Mucosa of rectum (tissue), 2 donors: ENCODE results near the gene UBAP1.

Source experiments
- H3K27ac ChIP-seq, 2 donors: one replicate each; pipeline ENCODE4 v1.7.0; 2013; ENCODE audit warnings: inconsistent platforms in 2 of 2, low read depth in 2 of 2, low read length in 2 of 2
- H3K27me3 ChIP-seq, 2 donors: one replicate each; pipeline ENCODE4 v1.7.0; 2013; ENCODE audit warnings: low read length in 2 of 2; ENCODE audit not compliant: control insufficient read depth in 2 of 2, insufficient read depth in 2 of 2
- H3K36me3 ChIP-seq, 2 donors: one replicate each; pipeline ENCODE4 v1.7.0; 2013; ENCODE audit warnings: low read length in 2 of 2; ENCODE audit not compliant: control insufficient read depth in 2 of 2, insufficient read depth in 2 of 2
- H3K4me1 ChIP-seq, 2 donors: one replicate each; pipeline ENCODE4 v1.7.0; 2013; ENCODE audit warnings: low read length in 2 of 2, mild to moderate bottlenecking in 1 of 2; ENCODE audit not compliant: control insufficient read depth in 2 of 2, insufficient read depth in 2 of 2
- H3K4me3 ChIP-seq, 2 donors: one replicate each; pipeline ENCODE4 v1.7.0; 2013; ENCODE audit warnings: low read length in 2 of 2
- H3K9ac ChIP-seq, 2 donors: one replicate each; pipeline ENCODE4 v1.7.0; 2013; ENCODE audit warnings: low read length in 2 of 2, low read depth in 1 of 2, mild to moderate bottlenecking in 1 of 2
- H3K9me3 ChIP-seq, 2 donors: one replicate each; pipeline ENCODE4 v1.7.0; 2013; ENCODE audit warnings: low read length in 2 of 2; ENCODE audit not compliant: control insufficient read depth in 2 of 2
- donor health status: healthy.
- donor health status: Normal muscosa, but diverticular disease.

The UBAP1 gene

GRCh38 chr9:34154057-34154456 lies 24.8 kb upstream of the UBAP1 start:
- Histone ChIP-seq H3K4me3 (no peak overlapping the region), H3K27ac (no peak overlapping the region), H3K27me3 (no peaks in the 10 kb centered on the region), H3K9ac (no peak overlapping the region), H3K9me3 (no peaks in the 10 kb centered on the region), H3K4me1 (no peaks in the 10 kb centered on the region), H3K36me3 (no peaks in the 10 kb centered on the region)

DNA sequence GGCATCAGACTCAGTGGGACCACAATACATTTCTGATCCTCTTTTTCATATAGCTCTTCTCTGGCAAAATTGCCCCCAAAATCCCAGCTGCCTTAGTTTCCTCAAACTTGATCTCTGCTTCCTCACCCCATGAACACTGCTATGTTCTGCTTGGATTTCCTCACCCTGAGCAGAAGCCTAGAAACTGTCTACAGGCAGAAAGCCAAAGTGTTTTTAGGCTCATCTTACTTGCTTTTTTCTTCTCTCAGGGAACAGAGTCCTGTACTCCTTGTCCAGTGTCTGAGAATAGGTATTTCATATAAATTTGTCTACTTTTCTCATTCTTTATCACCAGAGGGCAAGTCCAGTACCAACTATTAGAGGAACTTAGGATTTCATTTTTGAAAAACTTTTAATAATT lies 21.5 kb upstream of the UBAP1 start:
- Histone ChIP-seq H3K4me1 (no peaks in the 10 kb centered on the region), H3K4me3 (no peak overlapping the region), H3K27me3 (no peaks in the 10 kb centered on the region), H3K27ac (no peak overlapping the region), H3K9ac (no peak overlapping the region), H3K36me3 (no peaks in the 10 kb centered on the region), H3K9me3 (no peaks in the 10 kb centered on the region)

DNA sequence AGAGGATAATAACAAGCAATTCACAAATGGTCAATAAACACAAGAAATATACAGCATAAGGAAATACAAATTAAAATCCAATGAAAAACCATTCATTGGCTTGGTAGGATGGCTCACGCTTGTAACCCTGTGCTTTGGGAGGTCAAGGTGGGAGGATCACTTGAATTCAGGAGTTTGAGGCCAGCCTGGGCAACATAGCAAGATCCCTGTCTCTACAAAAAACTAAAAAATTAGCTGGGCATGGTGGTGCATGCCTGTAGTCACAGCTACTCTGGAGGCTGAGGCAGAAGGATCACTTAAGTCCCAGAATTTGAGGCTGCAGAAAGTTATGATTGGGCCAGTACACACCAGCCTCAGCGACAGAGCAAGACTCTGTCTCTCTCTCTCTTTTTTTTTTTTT lies 20.9 kb upstream of the UBAP1 start:
- Histone ChIP-seq H3K27ac (no peak overlapping the region), H3K36me3 (no peaks in the 10 kb centered on the region), H3K9ac (no peak overlapping the region), H3K27me3 (no peaks in the 10 kb centered on the region), H3K9me3 (no peaks in the 10 kb centered on the region), H3K4me3 (no peak overlapping the region), H3K4me1 (no peaks in the 10 kb centered on the region)

DNA sequence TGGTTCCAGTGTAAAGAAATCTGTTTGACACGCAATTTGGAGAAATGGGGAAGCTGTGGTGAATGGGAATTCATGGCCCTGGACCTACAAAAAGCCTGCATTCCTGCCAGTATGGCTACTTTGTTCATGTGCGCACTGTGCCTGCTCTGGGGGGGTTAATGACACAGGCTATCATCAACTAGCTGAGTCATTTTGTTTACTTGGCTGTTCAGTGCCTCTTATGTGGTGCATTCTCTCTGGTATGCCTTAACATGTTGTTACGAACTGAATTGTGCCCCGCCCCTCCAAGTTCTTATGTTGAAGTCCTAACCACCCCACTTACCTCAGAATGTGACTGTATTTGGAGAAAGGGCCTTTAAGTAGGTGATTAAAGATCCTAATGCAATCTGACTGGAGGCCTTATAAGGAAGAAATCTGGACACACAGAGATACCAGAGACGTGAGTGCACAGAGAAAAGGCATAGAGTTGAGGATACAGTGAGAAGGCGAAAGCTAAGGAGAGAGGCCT lies 20.4 kb upstream of the UBAP1 start:
- Histone ChIP-seq H3K27ac (no peak overlapping the region), H3K27me3 (no peaks in the 10 kb centered on the region), H3K9ac (no peak overlapping the region), H3K9me3 (no peaks in the 10 kb centered on the region), H3K4me3 (no peak overlapping the region), H3K36me3 (no peaks in the 10 kb centered on the region), H3K4me1 (no peaks in the 10 kb centered on the region)

- Histone ChIP-seq H3K27me3 (no peaks in the 10 kb centered on the region), H3K9me3 (no peaks in the 10 kb centered on the region)
Measured at GRCh38 chr9:34163434-34163833, 15.4 kb upstream of the UBAP1 start.

GRCh38 chr9:34169125-34169524 lies 9.7 kb upstream of the UBAP1 start:
- H3K36me3 ChIP-seq, result no peaks in the 10 kb centered on the region
- no peak overlapping the region for H3K27ac ChIP-seq
- H3K4me3 ChIP-seq, result no peak overlapping the region
- peaks cover 0 to 4% of the 10 kb centered on the region in 2 donors for H3K4me1 ChIP-seq
- H3K9ac ChIP-seq, result no peak overlapping the region
- no peaks in the 10 kb centered on the region for H3K27me3 ChIP-seq
- H3K9me3 ChIP-seq, result no peaks in the 10 kb centered on the region

More at GRCh38 chr9:34163434-34163833, 15.4 kb upstream of the UBAP1 start:
- Histone ChIP-seq H3K36me3 (no peaks in the 10 kb centered on the region), H3K9ac (no peak overlapping the region), H3K4me3 (no peak overlapping the region), H3K27ac (no peak overlapping the region), H3K4me1 (no peaks in the 10 kb centered on the region)

DNA sequence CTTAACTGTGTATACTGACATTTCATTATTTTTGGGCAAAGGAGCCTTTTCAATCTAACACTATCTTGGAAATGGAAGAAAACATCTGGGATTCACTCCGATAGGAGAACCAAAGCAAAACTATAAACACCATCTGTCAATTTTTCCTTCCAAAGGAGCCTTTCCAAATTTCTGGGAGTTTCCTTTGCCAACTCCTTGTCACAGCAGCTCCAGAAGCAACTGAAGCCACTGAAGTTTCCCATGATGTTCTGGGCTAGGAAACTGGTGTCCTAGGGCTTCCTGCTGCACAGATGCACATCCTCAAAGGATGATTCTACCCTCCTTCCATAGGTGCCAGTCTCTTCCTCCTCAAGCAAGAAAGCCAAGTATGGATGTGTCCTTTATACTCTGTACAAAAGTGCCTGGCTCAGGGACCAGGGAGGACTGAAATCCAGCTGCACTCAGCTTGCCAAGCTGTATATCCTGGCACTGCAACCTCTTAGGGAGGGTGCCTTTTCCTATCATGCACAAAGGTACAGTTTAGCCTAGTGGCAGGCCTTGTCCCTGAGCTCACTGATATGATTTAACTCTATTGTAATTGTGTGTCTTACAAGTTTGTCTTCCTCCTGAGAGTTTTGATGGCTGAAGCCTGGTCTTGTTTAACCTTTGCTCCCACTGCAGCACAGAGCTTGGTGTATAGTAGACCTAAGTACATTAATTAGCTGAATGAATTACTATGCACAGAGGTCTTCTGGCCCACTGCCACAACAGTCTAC lies 8.4 kb upstream of the UBAP1 start:
- Histone ChIP-seq H3K4me3 (no peak overlapping the region), H3K27me3 (no peaks in the 10 kb centered on the region), H3K27ac (no peak overlapping the region), H3K36me3 (no peaks in the 10 kb centered on the region), H3K4me1 (peaks cover 0 to 4% of the 10 kb centered on the region in 2 donors), H3K9me3 (no peaks in the 10 kb centered on the region), H3K9ac (no peak overlapping the region)

- H3K4me1 ChIP-seq, result peaks cover 0 to 4% of the 10 kb centered on the region in 2 donors
- no peak overlapping the region for H3K9ac ChIP-seq
- peak overlapping the region in 1 of 2 donors; percentile 20 for H3K4me3 ChIP-seq
- no peaks in the 10 kb centered on the region for H3K9me3 ChIP-seq
- H3K36me3 ChIP-seq, result no peaks in the 10 kb centered on the region
- H3K27me3 ChIP-seq, result no peaks in the 10 kb centered on the region
- H3K27ac ChIP-seq, result no peak overlapping the region
Measured at GRCh38 chr9:34171753-34172535, 6.9 kb upstream of the UBAP1 start.

DNA sequence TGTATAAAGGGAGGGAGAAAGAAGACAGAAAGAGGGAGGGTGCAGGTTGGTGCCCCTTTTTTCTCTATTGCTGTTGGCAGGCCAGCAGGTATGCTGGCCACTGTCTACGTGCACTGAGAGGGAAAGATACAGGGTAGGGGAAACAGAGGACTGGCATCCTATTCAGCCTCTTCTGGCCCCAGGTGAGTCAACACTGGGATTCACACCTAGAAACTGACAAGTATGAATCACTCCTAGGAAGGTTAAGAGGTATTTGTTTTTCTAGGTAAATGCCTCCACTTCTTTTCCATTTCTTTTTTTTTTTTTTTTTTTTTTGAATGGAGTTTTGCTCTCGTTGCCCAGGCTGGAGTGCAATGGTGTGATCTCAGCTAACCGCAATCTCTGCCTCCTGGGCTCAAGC lies 2.8 kb upstream of the UBAP1 start:
- Histone ChIP-seq H3K4me3 (no peak overlapping the region), H3K27ac (no peak overlapping the region), H3K27me3 (no peaks in the 10 kb centered on the region), H3K4me1 (peaks cover 3 to 4% of the 10 kb centered on the region in 2 donors), H3K36me3 (no peaks in the 10 kb centered on the region), H3K9ac (no peak overlapping the region), H3K9me3 (no peaks in the 10 kb centered on the region)
